Measurements from ENCODE around the gene RNASE11. TPM values are rescaled to one million over a fixed set of nuclear protein-coding genes. Genes with fewer than 3 reads are reported as not detected.
"Not testable (repeated sequence)": the region's sequence is repeated elsewhere in the genome, so short reads cannot be mapped to it uniquely, and the experiment has no call there.

Gene RNASE11
- total and polyA plus RNA-seq, 7 donors = not detected

DNA sequence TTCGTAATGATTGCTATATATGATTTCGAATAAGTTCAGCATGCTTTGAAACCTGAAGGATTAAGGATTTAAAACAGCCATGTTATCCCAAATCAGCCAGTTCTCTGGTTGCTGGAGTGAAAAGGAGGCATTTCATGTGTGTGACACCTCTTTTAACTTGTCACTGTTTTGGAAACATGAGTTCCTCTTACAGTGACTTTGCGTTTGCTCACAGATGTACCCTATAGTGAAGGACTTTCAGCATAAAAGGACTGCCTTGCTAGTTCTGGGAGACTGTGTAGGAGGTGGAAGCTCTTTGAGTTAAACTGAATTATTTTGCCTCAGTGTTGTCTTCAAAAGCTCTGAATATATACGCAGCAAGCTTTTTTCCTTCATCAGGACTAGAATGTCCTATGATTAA lies 7.6 kb downstream of the RNASE11 start:
- Histone ChIP-seq H3K9me3 (no peaks in the 10 kb centered on the region), H3K27me3 (no peaks in the 10 kb centered on the region), H3K4me3 (no peak overlapping the region), H3K36me3 (no peaks in the 10 kb centered on the region), H3K27ac (no peak overlapping the region), H3K4me1 (no peaks in the 10 kb centered on the region)
- intact Hi-C loops (cut with DNase I) = no loop called here
- TF ChIP-seq, protein P1, sequence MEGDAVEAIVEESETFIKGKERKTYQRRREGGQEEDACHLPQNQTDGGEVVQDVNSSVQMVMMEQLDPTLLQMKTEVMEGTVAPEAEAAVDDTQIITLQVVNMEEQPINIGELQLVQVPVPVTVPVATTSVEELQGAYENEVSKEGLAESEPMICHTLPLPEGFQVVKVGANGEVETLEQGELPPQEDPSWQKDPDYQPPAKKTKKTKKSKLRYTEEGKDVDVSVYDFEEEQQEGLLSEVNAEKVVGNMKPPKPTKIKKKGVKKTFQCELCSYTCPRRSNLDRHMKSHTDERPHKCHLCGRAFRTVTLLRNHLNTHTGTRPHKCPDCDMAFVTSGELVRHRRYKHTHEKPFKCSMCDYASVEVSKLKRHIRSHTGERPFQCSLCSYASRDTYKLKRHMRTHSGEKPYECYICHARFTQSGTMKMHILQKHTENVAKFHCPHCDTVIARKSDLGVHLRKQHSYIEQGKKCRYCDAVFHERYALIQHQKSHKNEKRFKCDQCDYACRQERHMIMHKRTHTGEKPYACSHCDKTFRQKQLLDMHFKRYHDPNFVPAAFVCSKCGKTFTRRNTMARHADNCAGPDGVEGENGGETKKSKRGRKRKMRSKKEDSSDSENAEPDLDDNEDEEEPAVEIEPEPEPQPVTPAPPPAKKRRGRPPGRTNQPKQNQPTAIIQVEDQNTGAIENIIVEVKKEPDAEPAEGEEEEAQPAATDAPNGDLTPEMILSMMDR (IDR thresholded peaks at IDR 0.05) = no peak
- no peak for TF ChIP-seq POLR2A (IDR thresholded peaks at IDR 0.05)
- TF ChIP-seq POLR2AphosphoS5 (IDR thresholded peaks at IDR 0.05) = no peak
- TF ChIP-seq EP300 (IDR thresholded peaks at IDR 0.05) = no peak
- 75 to 87% methylated on average over 4 of the region's 4 CpGs for WGBS, 2 donors
- no peak for DNase-seq

DNA sequence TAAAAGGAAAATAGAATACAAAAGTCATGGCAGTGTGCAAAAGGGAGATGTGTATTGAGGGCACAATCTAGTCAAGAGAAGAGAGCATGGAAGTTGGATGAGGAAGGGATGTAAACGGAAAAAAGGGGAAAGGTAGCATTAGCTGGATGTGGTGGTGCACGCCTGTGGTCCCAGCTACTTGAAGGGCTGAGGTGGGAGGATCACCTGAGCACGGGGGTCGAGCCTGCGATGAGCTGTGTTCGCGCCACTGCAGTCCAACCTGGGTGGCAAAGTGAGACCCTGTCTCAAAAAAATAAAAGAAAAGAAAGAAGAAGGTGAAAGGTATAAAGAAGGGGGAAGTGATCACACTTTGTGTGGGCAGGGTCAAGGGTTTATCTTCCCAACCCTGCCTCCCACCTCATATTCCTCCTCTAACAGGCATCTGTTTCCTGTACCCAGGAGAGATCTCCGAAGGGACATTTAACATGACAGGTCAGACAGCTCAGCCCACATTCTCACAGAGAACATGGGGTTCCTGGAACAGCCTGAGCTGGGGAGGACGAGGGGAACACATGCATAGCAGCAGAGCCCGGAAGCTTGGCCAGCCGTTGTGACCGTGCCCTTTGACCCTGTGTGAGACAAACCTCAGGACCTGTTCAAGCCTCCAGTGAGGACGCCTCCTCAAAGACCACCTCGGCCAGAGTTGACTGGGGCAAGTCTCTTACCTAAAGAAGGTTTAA lies 8.9 kb downstream of the RNASE11 start:
- 77 to 83% methylated on average over 14 of the region's 14 CpGs for WGBS, 2 donors

DNA sequence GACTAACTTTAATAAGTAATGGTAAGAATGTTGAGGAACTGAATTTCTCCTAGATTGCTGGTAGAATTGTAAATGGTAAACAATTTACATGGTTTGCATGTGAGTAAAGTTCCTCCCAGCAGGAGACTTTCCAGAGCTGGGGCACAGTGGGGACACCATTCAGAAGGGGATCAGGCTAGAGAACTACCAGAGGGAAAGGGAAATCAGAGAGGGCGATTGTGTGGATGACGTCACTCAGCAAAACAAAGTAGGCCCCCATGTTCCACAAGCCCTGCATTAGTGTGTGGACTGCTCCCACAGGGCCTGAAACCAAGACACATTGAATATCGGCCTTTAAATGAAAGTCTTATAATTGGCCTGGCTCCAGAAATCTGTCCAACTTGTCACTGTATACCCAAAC lies 9.5 kb downstream of the RNASE11 start:
- no peaks in the 10 kb centered on the region for H3K27me3 ChIP-seq
- DNase-seq = no peak
- H3K4me3 ChIP-seq = no peak overlapping the region
- no peaks in the 10 kb centered on the region for H3K36me3 ChIP-seq
- intact Hi-C loops (cut with DNase I) = no loop called here
- WGBS, 2 donors = 73 to 94% methylated on average over 3 of the region's 3 CpGs
- H3K9me3 ChIP-seq = no peaks in the 10 kb centered on the region
- H3K27ac ChIP-seq = no peak overlapping the region
- TF ChIP-seq EP300 (IDR thresholded peaks at IDR 0.05) = no peak
- no peak for TF ChIP-seq POLR2AphosphoS5 (IDR thresholded peaks at IDR 0.05)
- TF ChIP-seq POLR2A (IDR thresholded peaks at IDR 0.05) = no peak
- TF ChIP-seq, protein P1 (IDR thresholded peaks at IDR 0.05) = no peak
- no peaks in the 10 kb centered on the region for H3K4me1 ChIP-seq

More for the DNA sequence above, 8.9 kb downstream of the RNASE11 start:
- Histone ChIP-seq H3K36me3 (no peaks in the 10 kb centered on the region), H3K27me3 (no peaks in the 10 kb centered on the region), H3K9me3 (no peaks in the 10 kb centered on the region), H3K4me1 (no peaks in the 10 kb centered on the region), H3K27ac (no peak overlapping the region), H3K4me3 (no peak overlapping the region)
- TF ChIP-seq POLR2A (IDR thresholded peaks at IDR 0.05) = no peak
- TF ChIP-seq POLR2AphosphoS5 (IDR thresholded peaks at IDR 0.05) = no peak
- TF ChIP-seq, protein P1 (IDR thresholded peaks at IDR 0.05) = no peak
- TF ChIP-seq EP300 (IDR thresholded peaks at IDR 0.05) = no peak
- intact Hi-C loops (cut with DNase I) = no loop called here
- DNase-seq = no peak

DNA sequence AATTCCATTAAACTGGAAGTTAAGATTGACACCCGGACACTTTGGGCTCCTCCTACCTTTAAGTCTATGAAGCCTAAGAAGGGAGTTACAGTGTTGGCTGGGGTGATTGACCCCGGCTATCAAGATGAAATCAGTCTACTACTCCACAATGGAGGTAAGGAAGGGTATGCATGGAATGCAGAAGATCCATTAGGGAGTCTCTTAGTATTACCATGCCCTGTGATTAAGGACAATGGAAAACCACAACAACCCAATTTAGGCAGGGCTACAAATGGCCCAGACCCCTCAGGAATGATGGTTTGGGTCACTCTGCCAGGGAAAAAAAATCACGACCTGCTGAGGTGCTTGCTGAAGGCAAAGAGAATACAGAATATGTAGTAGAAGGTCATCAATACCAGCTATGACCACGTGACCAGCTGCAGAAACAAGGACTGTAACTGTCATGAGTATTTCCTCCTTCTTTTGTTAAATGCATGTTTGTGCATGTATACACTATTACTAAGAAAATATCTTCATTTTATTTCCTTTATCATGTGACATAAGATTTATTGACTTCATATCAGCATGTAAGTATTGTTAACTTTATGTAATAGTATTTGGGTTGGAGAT lies 15.3 kb downstream of the RNASE11 start:
- H3K27ac ChIP-seq; H3K4me1 ChIP-seq; intact Hi-C loops (cut with DNase I); H3K9me3 ChIP-seq; H3K36me3 ChIP-seq; DNase-seq; H3K27me3 ChIP-seq; H3K4me3 ChIP-seq: not testable (repeated sequence)
- 63 to 77% methylated on average over 4 of the region's 4 CpGs for WGBS, 2 donors

DNA sequence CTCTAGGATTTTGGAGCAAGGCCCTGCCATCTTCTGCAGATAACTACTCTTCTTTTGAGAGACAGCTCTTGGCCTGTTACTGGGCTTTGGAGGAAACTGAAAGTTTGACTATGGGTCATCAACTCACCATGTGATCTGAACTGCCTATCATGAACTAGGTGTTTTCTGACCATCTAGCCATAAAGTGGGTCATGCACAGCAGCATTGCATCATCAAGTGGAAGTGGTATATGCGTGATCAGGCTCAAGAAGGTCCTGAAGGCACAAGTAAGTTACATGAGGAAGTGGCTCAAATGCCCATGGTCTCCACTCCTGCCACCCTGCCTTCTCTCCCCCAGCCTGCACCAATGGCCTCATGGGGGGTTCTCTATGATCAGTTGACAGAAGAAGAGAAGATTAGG lies 17.1 kb downstream of the RNASE11 start:
- intact Hi-C loops (cut with DNase I); H3K9me3 ChIP-seq; H3K27me3 ChIP-seq; H3K4me3 ChIP-seq; H3K4me1 ChIP-seq; H3K27ac ChIP-seq; H3K36me3 ChIP-seq; DNase-seq: not testable (repeated sequence)
- 75 to 77% methylated on average over 1 of the region's 1 CpG for WGBS, 2 donors

DNA sequence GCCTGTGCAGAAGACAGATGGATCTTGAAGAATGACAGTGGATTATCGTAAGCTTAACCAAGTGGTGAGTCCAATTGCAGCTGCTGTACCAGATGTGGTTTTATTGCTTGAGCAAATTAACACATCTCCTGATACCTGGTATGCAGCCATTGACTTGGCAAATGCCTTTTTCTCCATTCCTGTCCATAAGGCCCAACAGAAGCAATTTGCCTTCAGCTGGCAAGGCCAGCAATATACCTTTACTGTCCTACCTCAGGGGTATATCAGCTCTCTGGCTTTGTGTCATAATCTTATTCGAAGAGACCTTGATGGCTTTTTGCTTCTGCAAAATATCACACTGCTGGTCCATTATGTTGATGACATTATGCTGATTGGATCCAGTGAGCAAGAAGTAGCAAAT lies 17.9 kb downstream of the RNASE11 start:
- H3K9me3 ChIP-seq; H3K36me3 ChIP-seq; H3K4me1 ChIP-seq; DNase-seq; H3K27ac ChIP-seq; H3K27me3 ChIP-seq; intact Hi-C loops (cut with DNase I); H3K4me3 ChIP-seq: not testable (repeated sequence)
- 89 to 91% methylated on average over 2 of the region's 2 CpGs for WGBS, 2 donors
